ENCODE measurements around the gene CAPSL. TPM values are rescaled to one million over a fixed set of nuclear protein-coding genes. Genes with fewer than 3 reads are reported as not detected.

CAPSL gene
- total RNA-seq, 1 donor from 2014 or later: not detected

DNA sequence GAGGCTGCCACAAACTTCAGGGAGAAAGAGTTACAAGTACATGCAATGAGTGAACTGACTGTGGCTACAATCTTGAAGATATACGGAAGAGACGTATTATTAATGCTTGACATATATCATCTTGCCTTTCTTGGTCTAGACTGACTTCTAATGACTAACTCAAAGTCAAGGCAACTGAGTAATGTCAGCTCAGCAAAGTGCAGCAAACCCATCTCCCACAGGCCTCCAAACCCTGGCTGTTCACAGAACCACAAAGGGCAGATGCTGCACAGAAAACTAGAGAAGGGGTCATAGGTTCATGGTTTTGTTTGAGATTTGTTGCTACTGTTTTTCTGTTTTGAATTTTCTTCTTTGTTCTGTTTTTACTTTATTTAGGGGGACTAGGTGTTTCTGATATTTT, 60.8 kb downstream of the CAPSL start:
- H3K27me3 ChIP-seq (ENCODE audit: control insufficient read depth, insufficient read depth, low read length): no peaks in the 10 kb centered on the region
- no peak for FAIRE-seq
- TF ChIP-seq, protein P1, sequence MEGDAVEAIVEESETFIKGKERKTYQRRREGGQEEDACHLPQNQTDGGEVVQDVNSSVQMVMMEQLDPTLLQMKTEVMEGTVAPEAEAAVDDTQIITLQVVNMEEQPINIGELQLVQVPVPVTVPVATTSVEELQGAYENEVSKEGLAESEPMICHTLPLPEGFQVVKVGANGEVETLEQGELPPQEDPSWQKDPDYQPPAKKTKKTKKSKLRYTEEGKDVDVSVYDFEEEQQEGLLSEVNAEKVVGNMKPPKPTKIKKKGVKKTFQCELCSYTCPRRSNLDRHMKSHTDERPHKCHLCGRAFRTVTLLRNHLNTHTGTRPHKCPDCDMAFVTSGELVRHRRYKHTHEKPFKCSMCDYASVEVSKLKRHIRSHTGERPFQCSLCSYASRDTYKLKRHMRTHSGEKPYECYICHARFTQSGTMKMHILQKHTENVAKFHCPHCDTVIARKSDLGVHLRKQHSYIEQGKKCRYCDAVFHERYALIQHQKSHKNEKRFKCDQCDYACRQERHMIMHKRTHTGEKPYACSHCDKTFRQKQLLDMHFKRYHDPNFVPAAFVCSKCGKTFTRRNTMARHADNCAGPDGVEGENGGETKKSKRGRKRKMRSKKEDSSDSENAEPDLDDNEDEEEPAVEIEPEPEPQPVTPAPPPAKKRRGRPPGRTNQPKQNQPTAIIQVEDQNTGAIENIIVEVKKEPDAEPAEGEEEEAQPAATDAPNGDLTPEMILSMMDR (IDR thresholded peaks at IDR 0.05; ENCODE audit: insufficient read depth, low read length, severe bottlenecking): no peak

DNA sequence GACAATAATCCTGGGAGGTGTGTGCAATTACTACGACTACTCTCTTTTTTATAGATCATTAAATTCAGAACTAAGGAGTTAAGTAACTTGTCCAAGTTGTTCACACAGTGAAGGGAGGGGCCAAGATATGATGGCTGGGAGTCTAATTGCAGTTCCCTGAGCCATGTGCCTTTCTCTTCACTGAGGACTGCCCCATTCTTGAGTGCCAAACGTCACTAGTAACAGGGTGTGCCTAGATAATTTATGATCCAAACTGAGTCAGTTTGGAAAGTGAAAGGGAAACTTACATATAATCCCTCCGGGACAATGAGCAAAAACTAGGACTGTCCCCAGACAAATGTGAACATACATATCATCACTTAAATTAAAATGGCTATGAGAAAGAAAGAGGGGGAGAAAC, 61.5 kb downstream of the CAPSL start:
- no peaks in the 10 kb centered on the region for H3K27me3 ChIP-seq (ENCODE audit: control insufficient read depth, insufficient read depth, low read length)
- H3K36me3 ChIP-seq (ENCODE audit: control insufficient read depth, insufficient read depth, low read length): no peaks in the 10 kb centered on the region
- peak; percentile 34 for DNase-seq (ENCODE audit: low read depth)
- TF ChIP-seq, protein P1 (IDR thresholded peaks at IDR 0.05; ENCODE audit: insufficient read depth, low read length, severe bottlenecking): no peak
- H3K4me3 ChIP-seq (ENCODE audit: low read depth, low read length): no peak overlapping the region
- FAIRE-seq: no peak

More for the DNA sequence above, 60.8 kb downstream of the CAPSL start:
- DNase-seq (ENCODE audit: low read depth): no peak
- Histone ChIP-seq H3K36me3 (ENCODE audit: control insufficient read depth, insufficient read depth, low read length) (no peaks in the 10 kb centered on the region), H3K4me3 (ENCODE audit: low read depth, low read length) (no peak overlapping the region)

DNA sequence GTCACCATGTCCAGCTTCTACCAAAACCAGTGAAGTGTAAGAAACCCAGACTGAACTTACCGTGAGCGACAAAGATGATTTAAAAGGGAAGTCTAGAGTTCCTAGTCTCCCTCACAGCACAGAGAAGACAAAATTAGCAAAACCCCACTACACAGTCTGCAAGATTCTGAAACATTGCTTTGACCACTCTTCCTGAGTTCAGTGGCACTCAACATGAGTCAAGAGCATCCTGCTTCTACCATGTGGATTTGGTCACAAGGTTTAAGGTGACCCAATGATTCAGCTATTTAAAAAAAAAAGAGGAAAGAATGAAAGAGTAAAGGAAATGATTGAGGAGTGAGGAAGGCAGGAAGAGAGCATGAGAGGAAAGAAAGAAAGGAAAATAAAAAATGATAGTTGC, 62.0 kb downstream of the CAPSL start:
- DNase-seq (ENCODE audit: low read depth) (no peak), FAIRE-seq (no peak)
- H3K27me3 ChIP-seq (ENCODE audit: control insufficient read depth, insufficient read depth, low read length): no peaks in the 10 kb centered on the region
- no peak overlapping the region for H3K4me3 ChIP-seq (ENCODE audit: low read depth, low read length)
- H3K36me3 ChIP-seq (ENCODE audit: control insufficient read depth, insufficient read depth, low read length): no peaks in the 10 kb centered on the region
- TF ChIP-seq, protein P1 (IDR thresholded peaks at IDR 0.05; ENCODE audit: insufficient read depth, low read length, severe bottlenecking): no peak

DNA sequence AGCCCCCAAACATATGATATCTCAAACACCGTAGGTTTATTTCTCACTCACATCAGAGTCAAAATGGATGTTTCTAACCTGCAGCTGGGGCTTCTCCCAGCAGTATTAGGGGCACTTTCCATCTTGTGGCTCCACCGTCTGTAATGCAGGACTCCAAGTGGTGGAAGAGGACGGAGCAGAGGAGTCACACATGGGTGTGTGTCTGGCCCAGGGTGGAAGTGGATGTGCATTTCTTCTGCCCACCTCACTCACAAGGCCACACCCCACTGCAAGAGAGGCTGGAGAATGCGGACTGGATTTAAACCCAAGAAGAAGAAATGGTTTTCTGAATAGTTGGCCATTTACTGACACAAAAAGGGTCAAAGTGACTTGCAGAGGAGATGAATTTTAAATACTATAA, 67.8 kb downstream of the CAPSL start:
- TF ChIP-seq, protein P1 (IDR thresholded peaks at IDR 0.05; ENCODE audit: insufficient read depth, low read length, severe bottlenecking): no peak
- FAIRE-seq (no peak), DNase-seq (ENCODE audit: low read depth) (no peak)
- Histone ChIP-seq H3K27me3 (ENCODE audit: control insufficient read depth, insufficient read depth, low read length) (no peaks in the 10 kb centered on the region), H3K4me3 (ENCODE audit: low read depth, low read length) (no peak overlapping the region), H3K36me3 (ENCODE audit: control insufficient read depth, insufficient read depth, low read length) (no peaks in the 10 kb centered on the region)

GRCh38 chr5:35869685-35870277, 68.6 kb downstream of the CAPSL start:
- no peak for DNase-seq (ENCODE audit: low read depth)
- no peak for FAIRE-seq
- Histone ChIP-seq H3K36me3 (ENCODE audit: control insufficient read depth, insufficient read depth, low read length) (no peaks in the 10 kb centered on the region), H3K27me3 (ENCODE audit: control insufficient read depth, insufficient read depth, low read length) (no peaks in the 10 kb centered on the region), H3K4me3 (ENCODE audit: low read depth, low read length) (no peak overlapping the region)
- TF ChIP-seq, protein P1 (IDR thresholded peaks at IDR 0.05; ENCODE audit: insufficient read depth, low read length, severe bottlenecking): no peak

DNA sequence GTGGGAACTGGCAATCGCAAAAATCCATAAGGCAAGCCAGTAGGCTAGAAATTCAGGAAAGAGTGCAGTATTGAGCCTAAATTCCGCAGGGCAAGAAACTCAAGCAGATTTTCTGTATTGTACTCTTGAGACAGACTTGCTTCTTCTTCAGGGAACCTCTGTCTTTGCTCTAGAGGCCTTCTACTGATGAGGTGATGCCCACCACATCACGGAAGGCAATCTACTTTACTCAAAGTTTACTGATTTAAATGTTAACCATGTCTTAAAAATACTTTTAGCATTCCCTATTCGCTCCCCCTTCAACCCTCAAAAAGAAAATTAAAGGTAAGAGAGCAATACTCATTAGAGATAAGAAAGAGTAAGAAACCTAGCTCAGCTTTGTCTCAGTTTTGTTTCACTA, 70.4 kb downstream of the CAPSL start:
- H3K27me3 ChIP-seq (ENCODE audit: control insufficient read depth, insufficient read depth, low read length): no peaks in the 10 kb centered on the region
- TF ChIP-seq, protein P1 (IDR thresholded peaks at IDR 0.05; ENCODE audit: insufficient read depth, low read length, severe bottlenecking): no peak
- no peak overlapping the region for H3K4me3 ChIP-seq (ENCODE audit: low read depth, low read length)
- no peak for DNase-seq (ENCODE audit: low read depth)
- FAIRE-seq: no peak
- no peaks in the 10 kb centered on the region for H3K36me3 ChIP-seq (ENCODE audit: control insufficient read depth, insufficient read depth, low read length)
